Measurements from ENCODE around the gene SLC26A1.
"Not testable (repeated sequence)": the region's sequence is repeated elsewhere in the genome, so short reads cannot be mapped to it uniquely, and the experiment has no call there.

Gene SLC26A1

DNA sequence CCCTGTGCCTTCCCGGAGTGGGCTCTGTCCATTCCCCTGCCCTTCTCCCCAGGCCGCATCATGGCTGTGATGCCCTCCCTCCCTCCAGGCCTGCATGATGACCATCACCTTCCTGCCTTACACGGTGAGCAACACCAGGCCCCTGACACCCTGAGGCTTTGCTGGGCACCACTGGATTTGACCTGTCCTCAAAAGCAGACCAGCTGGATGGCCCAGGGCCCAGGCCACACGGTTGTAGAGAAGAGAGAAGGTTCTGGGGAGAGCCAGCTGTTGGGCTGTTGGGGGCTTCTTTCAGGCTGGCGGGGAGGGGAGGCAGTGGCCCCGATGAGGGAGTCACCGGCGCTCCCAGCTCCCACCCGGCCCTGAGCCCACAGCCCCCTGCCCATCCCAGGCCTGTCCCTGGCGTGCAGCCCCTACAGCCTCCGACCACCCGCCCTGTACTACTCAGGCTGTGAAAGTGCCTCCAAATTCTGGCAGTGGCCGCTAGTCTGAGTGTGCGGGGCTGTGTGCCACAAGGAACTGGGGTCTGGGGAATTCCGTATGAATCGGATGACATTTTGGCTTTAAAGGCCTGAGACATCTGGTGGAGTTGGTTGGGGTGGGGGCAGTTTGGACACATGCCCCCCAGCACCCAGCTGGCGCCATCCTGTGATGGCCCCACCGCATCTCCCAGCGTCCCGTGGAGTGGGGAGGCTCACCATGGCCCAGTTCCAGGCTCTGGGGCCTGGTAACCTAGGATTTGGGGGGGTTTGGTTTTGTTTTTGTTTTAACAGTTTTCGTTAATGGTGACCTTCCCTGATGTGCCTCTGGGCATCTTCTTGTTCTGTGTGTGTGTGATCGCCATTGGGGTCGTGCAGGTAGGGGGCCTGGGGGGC, 41.4 kb downstream of the SLC26A1 start:
- no peak for DNase-seq

- DNase-seq, result no peak
Measured at GRCh38 chr4:951186-951585, 42.0 kb downstream of the SLC26A1 start.

DNA sequence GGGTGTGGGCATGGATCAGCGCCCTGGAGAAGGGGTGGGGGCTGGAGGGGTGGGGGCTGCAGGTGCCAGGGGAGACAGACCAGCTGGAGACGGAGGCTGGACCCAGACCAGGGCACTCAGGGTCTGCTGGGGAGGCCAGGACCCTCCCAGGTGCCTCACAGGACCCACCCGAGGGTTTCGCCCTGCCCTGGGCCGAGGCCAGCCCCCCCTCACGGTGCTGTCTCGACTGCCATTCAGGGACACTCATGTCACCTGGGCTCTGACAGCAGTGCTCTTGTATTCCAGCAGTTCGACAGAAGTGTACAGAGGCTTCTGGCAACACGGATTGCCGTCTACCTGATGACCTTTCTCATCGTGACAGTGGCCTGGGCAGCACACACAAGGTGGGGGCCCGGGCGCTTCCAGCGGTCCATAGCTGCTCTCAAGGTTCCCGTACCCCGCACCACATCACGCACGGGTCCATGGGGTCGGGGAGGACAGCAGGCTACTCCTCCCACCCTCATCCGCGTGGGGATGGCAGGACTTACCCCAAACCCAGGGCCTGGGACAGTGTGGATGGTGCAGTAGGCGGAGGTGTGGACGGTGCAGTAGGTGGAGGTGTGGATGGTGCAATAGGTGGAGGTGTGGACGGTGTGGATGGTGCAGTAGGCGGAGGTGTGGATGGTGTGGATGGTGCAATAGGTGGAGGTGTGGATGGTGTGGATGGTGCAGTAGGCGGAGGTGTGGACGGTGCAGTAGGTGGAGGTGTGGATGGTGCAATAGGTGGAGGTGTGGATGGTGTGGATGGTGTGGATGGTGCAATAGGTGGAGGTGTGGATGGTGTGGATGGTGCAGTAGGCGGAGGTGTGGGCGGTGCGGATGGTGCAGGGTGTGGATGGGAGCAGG, 42.8 kb downstream of the SLC26A1 start:
- DNase-seq, result no peak

- no peak for DNase-seq
Measured at GRCh38 chr4:949656-950055, 43.5 kb downstream of the SLC26A1 start.

DNA sequence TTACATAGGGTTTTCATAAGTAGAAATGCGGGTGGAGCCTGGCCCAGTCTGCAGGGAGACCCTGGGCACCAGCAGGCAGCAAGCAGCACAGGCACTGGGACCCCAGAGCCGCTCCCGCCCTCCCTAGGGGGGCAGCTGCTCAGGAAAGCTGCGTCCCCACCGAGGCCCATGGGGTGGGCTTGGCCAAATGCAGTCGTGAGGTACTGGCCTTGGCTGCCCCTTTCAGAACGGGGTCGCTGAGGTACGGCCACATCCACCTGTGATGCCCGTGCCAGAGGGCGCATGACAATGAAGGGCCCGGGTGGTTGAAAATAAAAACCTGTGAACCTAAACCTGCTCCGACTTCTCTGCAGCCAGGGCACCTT, 44.3 kb downstream of the SLC26A1 start:
- DNase-seq, result no peak

DNA sequence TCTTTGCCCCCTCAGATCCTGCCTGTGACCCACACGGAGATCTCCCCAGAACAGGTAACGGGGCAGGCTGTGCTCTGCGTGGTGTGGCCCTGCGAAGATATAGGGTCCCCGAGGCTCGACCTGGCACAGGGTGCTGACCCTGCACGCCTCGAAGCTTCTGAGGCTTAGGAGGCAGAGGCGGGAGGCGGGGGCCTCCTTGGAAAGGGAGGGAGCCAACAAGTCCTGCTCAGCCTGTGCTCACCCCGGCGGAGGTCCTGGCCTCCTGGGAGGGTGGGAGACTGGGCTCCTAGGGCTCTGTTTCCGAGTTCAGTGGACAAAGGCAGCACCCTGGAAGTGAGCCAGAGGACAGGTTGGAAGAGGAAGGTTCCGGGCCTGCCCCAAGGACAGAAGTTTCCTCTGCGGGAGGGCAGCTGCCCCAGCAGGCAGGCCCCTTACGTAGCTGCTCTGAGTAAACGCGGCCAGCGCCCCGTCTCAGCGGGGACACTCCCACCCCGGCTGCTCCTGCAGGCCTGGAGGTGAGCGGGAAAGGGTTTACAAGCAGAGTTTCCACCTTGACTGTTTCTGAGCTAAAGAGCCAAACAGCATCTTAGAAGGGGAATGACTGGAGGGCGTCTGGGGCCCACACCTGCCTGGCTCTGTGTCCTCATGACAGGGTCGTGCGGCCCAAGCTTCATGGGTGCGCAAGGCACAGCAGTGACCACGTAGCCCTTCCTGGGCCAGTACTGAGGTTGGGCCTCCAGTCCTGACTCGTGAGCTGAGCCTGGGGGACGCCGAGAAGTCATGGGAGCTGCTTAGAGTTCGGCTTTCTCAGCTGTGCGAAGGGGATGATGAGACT, 44.9 kb downstream of the SLC26A1 start:
- no peak for DNase-seq

GRCh38 chr4:947491-947971, 45.7 kb downstream of the SLC26A1 start:
- DNase-seq, result no peak

- DNase-seq, result no peak
Measured at GRCh38 chr4:946517-947471, 46.4 kb downstream of the SLC26A1 start.

GRCh38 chr4:946103-946450, 47.1 kb downstream of the SLC26A1 start:
- DNase-seq, result no peak

GRCh38 chr4:945274-946102, 47.7 kb downstream of the SLC26A1 start:
- no peak for DNase-seq

GRCh38 chr4:939508-939907, 53.7 kb downstream of the SLC26A1 start:
- DNase-seq, result not testable (repeated sequence)

Measured in NCI-H1436 treated with DMSO at 0.1 percent for 48 hours (cell line).